ENCODE results near the gene E2F7. TPM values are rescaled to one million over a fixed set of nuclear protein-coding genes. Genes with fewer than 3 reads are reported as not detected.
A peak's percentile ranks its signal among the peaks of the same experiment; 100 is the strongest.

Gene E2F7
- total RNA-seq, 1 experiment from 2014 or later, result 19.5 TPM

- no peak overlapping the region for H3K4me3 ChIP-seq (replicated peaks in 1 of 2; ENCODE audit: low read depth in 1 of 2, low read length in 2 of 2)
- no peak for ATAC-seq
- H3K36me3 ChIP-seq (ENCODE audit: control insufficient read depth in 1 of 2, insufficient read depth in 2 of 2, low read length in 2 of 2), result no peaks in the 10 kb centered on the region
- BruUV-seq (replicated peaks), result no TSS peak
- no peak overlapping the region for H2AFZ ChIP-seq (ENCODE audit: low read depth, low read length, poor library complexity, severe bottlenecking)
- RAD21 ChIA-PET (ENCODE audit: low non-redundant PET in 1 of 2, low total read pairs in 2 of 2, uncharacterized antibody in 2 of 2, unreplicated experiment in 2 of 2), result no interaction called here
- H4K20me1 ChIP-seq (ENCODE audit: insufficient read depth), result no peaks in the 10 kb centered on the region
- POLR2A ChIA-PET, result no interaction called here
- no peak overlapping the region for H3K27ac ChIP-seq (ENCODE audit: low read depth, low read length)
- H3K9ac ChIP-seq (ENCODE audit: low read length), result no peak overlapping the region
- no peak for TF ChIP-seq POLR2A (IDR thresholded peaks at IDR 0.05; ENCODE audit: borderline replicate concordance, extremely low read depth, insufficient read depth, insufficient read length)
- TF ChIP-seq FOSL1 (IDR thresholded peaks at IDR 0.05; ENCODE audit: low read depth), result no peak
- no peak for TF ChIP-seq JUND (IDR thresholded peaks at IDR 0.05)
- no peak for TF ChIP-seq RAD21 (IDR thresholded peaks at IDR 0.05; ENCODE audit: low read depth)
- no peak for TF ChIP-seq CEBPB (IDR thresholded peaks at IDR 0.05; ENCODE audit: low read depth)
- TF ChIP-seq MAX (IDR thresholded peaks at IDR 0.05), result no peak
- TF ChIP-seq ZFX (IDR thresholded peaks at IDR 0.05), result no peak
- TF ChIP-seq SIN3A (IDR thresholded peaks at IDR 0.05; ENCODE audit: low read depth), result no peak
- TF ChIP-seq YY1 (IDR thresholded peaks at IDR 0.05; ENCODE audit: extremely low read depth, insufficient replicate concordance, low read depth, low read length), result no peak
- H3K27me3 ChIP-seq (ENCODE audit: insufficient read depth, low read length), result no peaks in the 10 kb centered on the region
- peaks cover 0 to 9% of the 10 kb centered on the region in 2 experiments; a peak in 1 of 4 replicates for H3K9me3 ChIP-seq (ENCODE audit: control insufficient read depth in 1 of 2, insufficient read depth in 1 of 2, low read depth in 1 of 2, low read length in 2 of 2)
- H3K4me1 ChIP-seq (ENCODE audit: control insufficient read depth in 1 of 2, insufficient read depth in 2 of 2, low read length in 2 of 2), result peaks cover 0 to 28% of the 10 kb centered on the region in 2 experiments; a peak in 2 of 4 replicates
- CTCF ChIA-PET, result no interaction called here
- DNase-seq (ENCODE audit: low read depth, low spot score), result no peak
- no peak overlapping the region for H3K4me2 ChIP-seq (ENCODE audit: low read length)
- intact Hi-C loops (cut with micrococcal nuclease), result no loop called here
- no peaks in the 10 kb centered on the region for H3K9me2 ChIP-seq (ENCODE audit: insufficient read depth)
- H3K79me2 ChIP-seq (ENCODE audit: insufficient read depth, low read length), result no peaks in the 10 kb centered on the region
These were observed 41.8 kb upstream of the E2F7 start for GRCh38 chr12:77107121-77107520.

GRCh38 chr12:77104792-77105191, 39.4 kb upstream of the E2F7 start:
- Histone ChIP-seq H3K4me3 (replicated peaks in 1 of 2; ENCODE audit: low read depth in 1 of 2, low read length in 2 of 2) (no peak overlapping the region), H3K4me1 (ENCODE audit: control insufficient read depth in 1 of 2, insufficient read depth in 2 of 2, low read length in 2 of 2) (peaks cover 0 to 29% of the 10 kb centered on the region in 2 experiments; a peak in 2 of 4 replicates), H3K9me2 (ENCODE audit: insufficient read depth) (no peaks in the 10 kb centered on the region), H3K27me3 (ENCODE audit: insufficient read depth, low read length) (no peaks in the 10 kb centered on the region), H4K20me1 (ENCODE audit: insufficient read depth) (no peaks in the 10 kb centered on the region), H3K79me2 (ENCODE audit: insufficient read depth, low read length) (no peaks in the 10 kb centered on the region), H3K27ac (ENCODE audit: low read depth, low read length) (no peak overlapping the region), H2AFZ (ENCODE audit: low read depth, low read length, poor library complexity, severe bottlenecking) (peak overlapping the region; percentile 84), H3K9ac (ENCODE audit: low read length) (no peak overlapping the region; the same call in 1 of the 2 replicates), H3K4me2 (ENCODE audit: low read length) (peak overlapping the region; percentile 33), H3K36me3 (ENCODE audit: control insufficient read depth in 1 of 2, insufficient read depth in 2 of 2, low read length in 2 of 2) (no peaks in the 10 kb centered on the region), H3K9me3 (ENCODE audit: control insufficient read depth in 1 of 2, insufficient read depth in 1 of 2, low read depth in 1 of 2, low read length in 2 of 2) (no peaks in the 10 kb centered on the region)
- intact Hi-C loops (cut with micrococcal nuclease), result no loop called here
- peak; percentile 39 for DNase-seq (ENCODE audit: low read depth, low spot score)
- ChIA-PET CTCF (no interaction called here), POLR2A (no interaction called here), RAD21 (ENCODE audit: low non-redundant PET in 1 of 2, low total read pairs in 2 of 2, uncharacterized antibody in 2 of 2, unreplicated experiment in 2 of 2) (no interaction called here)
- ATAC-seq, result peak; percentile 42; the same call in 1 of the 2 replicates
- TF ChIP-seq FOSL1 (IDR thresholded peaks at IDR 0.05; ENCODE audit: low read depth), result peak; percentile 49
- peak; percentile 18; the same call in 1 of the 2 replicates for TF ChIP-seq JUND (IDR thresholded peaks at IDR 0.05)
- no peak for TF ChIP-seq YY1 (IDR thresholded peaks at IDR 0.05; ENCODE audit: extremely low read depth, insufficient replicate concordance, low read depth, low read length)
- TF ChIP-seq, protein P1, sequence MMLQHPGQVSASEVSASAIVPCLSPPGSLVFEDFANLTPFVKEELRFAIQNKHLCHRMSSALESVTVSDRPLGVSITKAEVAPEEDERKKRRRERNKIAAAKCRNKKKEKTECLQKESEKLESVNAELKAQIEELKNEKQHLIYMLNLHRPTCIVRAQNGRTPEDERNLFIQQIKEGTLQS (IDR thresholded peaks at IDR 0.05), result peak; percentile 56; the same call in 1 of the 2 replicates
- TF ChIP-seq SP1 (IDR thresholded peaks at IDR 0.05; ENCODE audit: low read depth), result peak; percentile 58
- BruUV-seq (replicated peaks), result no TSS peak
